HUES6 (cell line): ENCODE results near the gene SSBP3.

Experiments used
- H3K27ac ChIP-seq: 2 replicates; pipeline ENCODE4 v1.7.0; 2013; ENCODE audit warnings: low read depth, mild to moderate bottlenecking, low read length, inconsistent platforms
- H3K27me3 ChIP-seq: 2 replicates; pipeline ENCODE4 v1.6.1; 2013; ENCODE audit warnings: low read length; ENCODE audit not compliant: control insufficient read depth, insufficient read depth
- H3K36me3 ChIP-seq: 2 replicates; pipeline ENCODE4 v1.6.1; 2013; ENCODE audit warnings: low read length; ENCODE audit not compliant: control insufficient read depth, insufficient read depth
- H3K4me1 ChIP-seq: 2 replicates; pipeline ENCODE4 v1.6.1; 2013; ENCODE audit warnings: low read length; ENCODE audit not compliant: control insufficient read depth, insufficient read depth
- H3K4me3 ChIP-seq: 2 replicates; pipeline ENCODE4 v1.5.1; 2013; ENCODE audit warnings: low read depth, low read length
- H3K9ac ChIP-seq: one replicate; pipeline ENCODE4 v1.6.1; 2013; ENCODE audit warnings: mild to moderate bottlenecking, low read length
- H3K9me3 ChIP-seq: 2 replicates; pipeline ENCODE4 v1.6.1; 2013; ENCODE audit warnings: low read depth, low read length; ENCODE audit not compliant: control insufficient read depth, insufficient read depth

SSBP3 gene

DNA sequence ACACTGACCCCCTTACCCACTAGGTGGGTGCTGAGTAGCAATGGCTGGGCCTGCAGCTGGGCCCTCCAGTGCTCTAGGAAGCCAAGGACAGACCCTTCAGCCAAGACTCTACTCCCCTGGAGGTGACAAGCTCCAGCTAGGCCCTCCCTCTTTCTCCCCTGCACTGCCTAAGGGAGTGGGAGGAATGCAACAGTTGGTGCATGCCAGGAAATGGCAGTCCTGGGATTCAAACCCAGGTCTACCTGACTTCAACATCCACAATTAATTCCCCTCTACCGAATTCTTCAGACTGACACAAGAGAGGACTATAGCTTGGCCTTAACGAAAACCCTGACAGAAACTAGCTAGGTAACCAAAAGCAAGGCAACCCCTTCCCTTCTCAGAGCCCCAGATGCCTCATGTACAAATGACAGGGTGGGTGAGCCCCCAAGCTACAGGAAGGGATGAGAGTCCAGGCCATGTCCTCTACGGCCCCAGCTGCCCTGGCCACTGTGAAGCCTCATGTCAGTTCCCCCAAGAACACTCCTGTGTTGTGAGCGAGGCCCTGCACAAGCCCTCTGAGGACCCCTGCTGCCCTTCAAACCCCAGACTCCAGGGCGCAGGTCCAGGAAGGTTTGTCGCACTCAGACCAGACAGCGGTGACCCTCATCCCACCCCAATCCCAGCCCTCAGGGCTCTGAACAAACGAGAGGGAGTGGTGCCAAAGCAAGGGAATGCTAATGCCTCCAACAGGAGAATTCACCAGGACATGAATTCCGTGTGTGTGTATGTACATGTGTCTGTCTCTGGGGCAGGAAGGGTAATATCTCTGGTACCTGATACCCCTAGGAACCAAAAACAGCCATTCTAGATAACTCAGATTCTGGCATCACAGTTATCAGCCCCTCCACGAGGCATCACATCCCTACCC is 113.9 kb downstream of the SSBP3 start:
- no peaks in the 10 kb centered on the region for H3K9me3 ChIP-seq
- no peak overlapping the region for H3K4me3 ChIP-seq
- no peak overlapping the region for H3K27ac ChIP-seq
- H3K27me3 ChIP-seq = no peaks in the 10 kb centered on the region
- H3K4me1 ChIP-seq = peaks cover 63% of the 10 kb centered on the region
- H3K9ac ChIP-seq = no peak overlapping the region
- H3K36me3 ChIP-seq = no peaks in the 10 kb centered on the region

- H3K9me3 ChIP-seq = no peaks in the 10 kb centered on the region
- no peaks in the 10 kb centered on the region for H3K36me3 ChIP-seq
- peaks cover 71% of the 10 kb centered on the region for H3K4me1 ChIP-seq
- no peaks in the 10 kb centered on the region for H3K27me3 ChIP-seq
- H3K4me3 ChIP-seq = no peak overlapping the region
- H3K27ac ChIP-seq = no peak overlapping the region
- H3K9ac ChIP-seq = no peak overlapping the region
These were observed 114.8 kb downstream of the SSBP3 start for GRCh38 chr1:54291276-54292001.

DNA sequence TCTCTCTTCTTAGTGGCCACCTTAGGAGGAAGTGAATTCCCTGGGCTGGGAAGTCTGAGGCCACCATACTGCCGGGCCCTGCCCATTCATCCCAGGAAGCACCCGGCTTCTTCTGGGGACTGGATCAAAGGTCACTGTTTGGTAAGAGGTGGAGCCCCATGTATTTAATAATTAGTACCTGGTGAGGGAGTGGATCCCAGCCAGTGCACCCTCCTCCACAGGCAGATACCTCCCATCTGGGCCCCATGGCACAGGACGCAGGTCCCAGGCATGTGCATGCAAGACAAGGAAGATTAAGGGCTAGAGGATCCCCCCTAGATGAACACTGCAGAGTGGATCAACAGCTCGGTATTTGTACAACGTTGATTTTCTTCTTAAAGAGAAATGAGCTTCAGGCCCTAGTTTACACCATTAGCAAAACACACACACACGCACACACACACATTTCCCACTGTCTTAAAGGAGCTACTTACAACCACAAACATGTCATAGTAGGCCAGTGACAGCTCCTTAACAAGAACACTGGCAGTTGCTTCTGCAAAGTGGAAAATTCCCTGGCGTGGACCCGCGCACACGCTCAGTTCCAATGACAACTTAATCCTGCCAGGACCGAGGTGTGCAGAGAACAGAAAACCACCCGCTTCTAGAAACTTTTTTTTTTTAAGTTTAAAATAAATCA is 115.5 kb downstream of the SSBP3 start:
- Histone ChIP-seq H3K27me3 (no peaks in the 10 kb centered on the region), H3K9ac (no peak overlapping the region), H3K36me3 (no peaks in the 10 kb centered on the region), H3K9me3 (no peaks in the 10 kb centered on the region), H3K27ac (no peak overlapping the region), H3K4me3 (no peak overlapping the region), H3K4me1 (peaks cover 76% of the 10 kb centered on the region)

DNA sequence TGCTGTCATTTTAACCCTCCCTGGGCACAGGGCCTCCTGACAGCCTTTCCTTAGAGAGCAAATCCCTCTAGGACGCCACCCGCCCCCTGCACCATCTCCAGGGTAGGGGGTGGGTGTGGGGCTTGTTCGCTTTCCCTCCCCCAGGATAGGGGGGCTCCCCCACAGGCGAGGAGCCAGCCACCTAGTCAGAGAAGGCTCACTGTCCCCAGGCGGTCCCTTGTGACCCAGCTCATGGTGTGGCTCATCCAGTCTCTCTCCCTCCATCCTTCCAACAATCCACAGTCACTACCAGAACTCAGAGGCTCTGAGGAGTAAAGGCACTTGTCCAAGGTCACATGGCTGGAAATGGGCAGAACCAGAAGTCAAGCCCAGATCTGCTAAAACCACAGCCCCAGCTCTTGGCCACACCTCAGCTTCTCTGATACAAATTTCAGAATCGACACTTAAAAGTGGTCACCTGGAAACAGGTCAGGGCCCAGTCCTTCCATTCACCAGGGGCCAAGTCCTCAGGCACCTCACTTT is 116.4 kb downstream of the SSBP3 start:
- no peak overlapping the region for H3K9ac ChIP-seq
- no peak overlapping the region for H3K4me3 ChIP-seq
- no peak overlapping the region for H3K27ac ChIP-seq
- no peaks in the 10 kb centered on the region for H3K9me3 ChIP-seq
- H3K4me1 ChIP-seq = peaks cover 74% of the 10 kb centered on the region
- no peaks in the 10 kb centered on the region for H3K36me3 ChIP-seq
- no peaks in the 10 kb centered on the region for H3K27me3 ChIP-seq

DNA sequence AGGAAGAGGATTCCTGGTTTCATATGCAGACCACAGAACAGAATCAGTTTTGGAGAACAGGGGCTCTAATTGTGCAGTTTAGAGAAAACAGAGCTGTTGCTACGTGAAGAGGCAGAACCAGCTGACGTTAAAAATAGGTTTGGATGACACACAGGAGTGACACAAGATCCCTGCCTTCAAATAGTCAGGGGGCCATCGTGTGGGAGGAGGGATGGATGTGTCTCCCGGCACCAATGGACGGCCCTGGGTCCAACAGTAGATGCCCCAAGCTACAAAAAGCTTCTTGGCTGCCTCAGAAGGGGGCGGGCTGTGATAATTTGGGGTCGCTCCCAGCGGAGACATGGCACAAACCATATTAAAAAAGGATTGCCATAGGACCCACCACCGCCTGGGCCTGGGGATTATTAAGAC is 118.4 kb downstream of the SSBP3 start:
- H3K27ac ChIP-seq = no peak overlapping the region
- H3K27me3 ChIP-seq = no peaks in the 10 kb centered on the region
- peaks cover 79% of the 10 kb centered on the region for H3K4me1 ChIP-seq
- no peaks in the 10 kb centered on the region for H3K9me3 ChIP-seq
- no peak overlapping the region for H3K4me3 ChIP-seq
- no peak overlapping the region for H3K9ac ChIP-seq
- H3K36me3 ChIP-seq = no peaks in the 10 kb centered on the region

DNA sequence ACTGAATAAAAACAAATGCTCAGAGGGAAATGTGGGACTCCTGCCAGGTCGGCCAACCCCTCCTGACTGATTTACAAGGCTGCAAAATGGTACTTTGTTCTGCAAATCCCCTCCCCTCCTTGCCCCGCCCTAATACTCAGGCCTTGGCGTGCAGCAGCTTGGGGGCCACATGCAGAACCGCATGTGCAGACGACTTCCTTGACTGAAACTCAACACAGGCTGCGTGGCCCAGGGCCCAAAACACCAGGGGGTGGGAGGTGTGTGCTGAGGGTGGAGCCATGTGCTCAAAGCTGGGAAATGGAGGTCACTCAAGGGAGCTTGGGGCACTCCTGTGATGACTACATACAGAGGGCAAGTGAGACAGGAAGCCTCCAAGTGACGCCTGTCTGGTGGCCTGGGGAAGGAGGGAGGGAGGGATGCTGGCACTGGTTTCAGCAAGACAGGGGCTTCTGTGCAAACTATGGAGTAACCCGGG is 119.0 kb downstream of the SSBP3 start:
- H3K4me3 ChIP-seq = no peak overlapping the region
- H3K27ac ChIP-seq = no peak overlapping the region
- no peaks in the 10 kb centered on the region for H3K27me3 ChIP-seq
- no peaks in the 10 kb centered on the region for H3K9me3 ChIP-seq
- H3K9ac ChIP-seq = no peak overlapping the region
- H3K36me3 ChIP-seq = no peaks in the 10 kb centered on the region
- peaks cover 75% of the 10 kb centered on the region for H3K4me1 ChIP-seq

GRCh38 chr1:54285815-54286345 is 120.3 kb downstream of the SSBP3 start:
- H3K27ac ChIP-seq = no peak overlapping the region
- peaks cover 65% of the 10 kb centered on the region for H3K4me1 ChIP-seq
- H3K9ac ChIP-seq = no peak overlapping the region
- 0 out of 2 replicates have a peak, but pooled peaks cover 3% of the 10 kb centered on the region for H3K36me3 ChIP-seq
- H3K27me3 ChIP-seq = no peaks in the 10 kb centered on the region
- H3K4me3 ChIP-seq = no peak overlapping the region
- no peaks in the 10 kb centered on the region for H3K9me3 ChIP-seq

GRCh38 chr1:54284781-54285529 is 121.2 kb downstream of the SSBP3 start:
- H3K36me3 ChIP-seq = peaks cover 10% of the 10 kb centered on the region
- H3K27me3 ChIP-seq = no peaks in the 10 kb centered on the region
- no peak overlapping the region for H3K9ac ChIP-seq
- no peak overlapping the region for H3K27ac ChIP-seq
- no peak overlapping the region for H3K4me3 ChIP-seq
- H3K4me1 ChIP-seq = peaks cover 59% of the 10 kb centered on the region
- H3K9me3 ChIP-seq = no peaks in the 10 kb centered on the region

DNA sequence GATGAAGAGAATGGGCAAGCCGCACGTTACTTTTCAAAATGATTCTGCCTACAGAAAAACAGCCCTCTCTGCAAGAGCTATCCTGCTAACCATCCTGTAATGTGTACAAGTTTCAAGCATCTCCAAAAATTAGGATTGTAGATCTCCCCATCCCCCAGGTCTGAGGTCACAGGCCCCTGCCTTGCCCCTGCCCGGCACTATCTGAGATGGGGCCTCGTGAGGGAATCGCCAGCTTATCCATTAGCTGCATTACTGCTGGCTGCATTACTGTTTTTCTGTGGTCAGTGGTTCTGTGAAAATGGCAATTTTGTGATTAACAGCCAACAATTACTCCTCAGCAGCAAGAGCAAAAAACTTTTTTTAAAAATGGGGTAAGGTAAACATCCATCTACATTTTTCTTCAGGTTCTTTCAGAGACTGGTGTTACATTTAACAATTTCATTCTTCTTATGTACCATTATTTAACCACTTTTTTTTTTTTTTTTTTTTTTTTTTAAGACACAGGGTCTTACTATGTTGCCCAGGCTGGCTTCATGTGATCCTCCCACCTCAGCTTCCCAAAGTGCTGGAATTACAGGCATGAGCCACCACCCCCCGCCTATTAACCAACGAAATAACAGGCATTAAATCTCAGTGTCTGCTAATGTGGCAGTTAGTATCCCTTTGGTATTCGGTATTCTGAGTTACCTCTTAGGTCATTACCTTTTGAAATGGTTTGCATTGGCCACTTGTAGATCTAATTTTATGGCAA is 122.4 kb downstream of the SSBP3 start:
- Histone ChIP-seq H3K4me3 (no peak overlapping the region), H3K4me1 (peaks cover 51% of the 10 kb centered on the region), H3K27me3 (no peaks in the 10 kb centered on the region), H3K9me3 (no peaks in the 10 kb centered on the region), H3K9ac (no peak overlapping the region), H3K36me3 (peaks cover 17% of the 10 kb centered on the region), H3K27ac (no peak overlapping the region)
